Ovary (tissue), 3 donors: Measurements from ENCODE around the gene TPSG1.
"Not testable (repeated sequence)": the region's sequence is repeated elsewhere in the genome, so short reads cannot be mapped to it uniquely, and the experiment has no call there.

Experiments used
- POLR2A ChIP-seq: fragments of 450-650 bp; IDR thresholded peaks from one replicate; pipeline ENCODE4 v1.6.1; 2017; ENCODE audit warnings: antibody characterized with exemption, mild to moderate bottlenecking, moderate library complexity
- TF ChIP-seq, protein P1 (sequence below), 3 donors: fragments of 450-650 bp in 2 of 3; fragments of 200-600 bp in 1 of 3; IDR thresholded peaks; one replicate each; pipeline versions ENCODE4 v1.5.1 to v1.8.0; 2016 to 2022; ENCODE audit warnings: antibody characterized with exemption in 3 of 3, mild to moderate bottlenecking in 1 of 3
- donor health status: DM: no; HTN: no; CAD: no.

DNA sequence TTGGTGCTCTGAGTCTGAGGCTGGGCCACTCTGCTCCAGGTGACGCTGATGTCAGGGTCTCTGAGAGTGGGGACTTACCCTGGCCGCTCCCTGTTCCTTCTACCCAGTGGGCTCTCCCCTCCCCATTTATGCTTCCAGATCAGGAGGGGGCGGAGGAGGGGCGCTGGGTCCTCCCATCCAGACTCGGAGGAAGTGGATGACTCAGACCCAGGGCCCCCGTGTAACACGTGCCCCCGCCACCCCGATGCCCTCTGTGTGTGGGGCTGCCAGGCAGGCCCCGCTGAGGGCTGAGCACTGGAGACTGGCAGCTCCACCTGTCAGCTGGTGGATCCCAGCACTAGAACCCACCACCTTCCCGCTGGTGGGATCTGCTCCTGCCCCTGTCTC, 5.0 kb upstream of the TPSG1 start, which contains the start of gene TPSB2:
- not testable (repeated sequence) for TF ChIP-seq POLR2A
- TF ChIP-seq, protein P1, sequence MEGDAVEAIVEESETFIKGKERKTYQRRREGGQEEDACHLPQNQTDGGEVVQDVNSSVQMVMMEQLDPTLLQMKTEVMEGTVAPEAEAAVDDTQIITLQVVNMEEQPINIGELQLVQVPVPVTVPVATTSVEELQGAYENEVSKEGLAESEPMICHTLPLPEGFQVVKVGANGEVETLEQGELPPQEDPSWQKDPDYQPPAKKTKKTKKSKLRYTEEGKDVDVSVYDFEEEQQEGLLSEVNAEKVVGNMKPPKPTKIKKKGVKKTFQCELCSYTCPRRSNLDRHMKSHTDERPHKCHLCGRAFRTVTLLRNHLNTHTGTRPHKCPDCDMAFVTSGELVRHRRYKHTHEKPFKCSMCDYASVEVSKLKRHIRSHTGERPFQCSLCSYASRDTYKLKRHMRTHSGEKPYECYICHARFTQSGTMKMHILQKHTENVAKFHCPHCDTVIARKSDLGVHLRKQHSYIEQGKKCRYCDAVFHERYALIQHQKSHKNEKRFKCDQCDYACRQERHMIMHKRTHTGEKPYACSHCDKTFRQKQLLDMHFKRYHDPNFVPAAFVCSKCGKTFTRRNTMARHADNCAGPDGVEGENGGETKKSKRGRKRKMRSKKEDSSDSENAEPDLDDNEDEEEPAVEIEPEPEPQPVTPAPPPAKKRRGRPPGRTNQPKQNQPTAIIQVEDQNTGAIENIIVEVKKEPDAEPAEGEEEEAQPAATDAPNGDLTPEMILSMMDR (IDR thresholded peaks at IDR 0.05), result not testable (repeated sequence)
